DMS53 (cell line): ENCODE measurements around the gene SRA1.
"Not testable (repeated sequence)": the region's sequence is repeated elsewhere in the genome, so short reads cannot be mapped to it uniquely, and the experiment has no call there.

Experiments used
- DNase-seq: peaks from one replicate; lab custom pipeline; 2025; lab: John Stamatoyannopoulos, UW

SRA1 gene

DNA sequence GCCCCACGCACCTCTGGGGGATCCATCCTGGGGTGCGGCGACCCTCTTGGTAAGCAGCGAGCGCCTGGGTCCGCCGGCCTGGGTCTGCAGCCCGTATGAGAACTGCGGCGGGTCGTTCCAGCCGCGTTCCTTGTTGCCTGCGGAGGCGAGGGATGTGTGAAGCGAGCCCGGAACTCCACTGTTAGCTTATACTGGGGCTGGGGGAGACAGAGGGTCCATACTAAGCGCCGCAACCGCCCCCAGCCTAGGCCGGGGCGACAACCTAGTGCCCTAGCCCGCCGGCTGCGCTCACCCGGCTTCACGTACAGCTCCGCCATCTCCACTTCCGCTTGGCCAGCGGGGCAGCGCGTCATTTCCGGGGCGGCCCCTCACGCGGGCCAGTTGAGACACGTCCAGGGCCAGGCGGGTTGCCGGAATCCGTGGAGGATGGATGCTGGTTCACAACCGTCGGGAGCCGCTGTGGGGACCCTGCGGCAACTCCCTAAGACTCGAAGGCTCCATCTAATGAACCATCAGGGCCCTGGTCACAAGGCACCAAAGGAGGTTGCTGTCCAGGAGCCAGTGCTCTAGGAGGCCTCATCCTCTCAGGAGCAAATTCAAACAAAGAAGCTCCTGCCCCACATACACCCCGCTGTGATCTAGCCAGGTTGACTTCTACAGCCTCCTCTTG, at the start of gene SRA1:
SRA1 (minus strand) TSS at position 338 of the 670 bp plus-strand sequence; CDS start at position 317, 21 bp downstream.
- peak; percentile 97 for DNase-seq

GRCh38 chr5:140607031-140607430, 49.8 kb upstream of the SRA1 start:
- no peak for DNase-seq

DNA sequence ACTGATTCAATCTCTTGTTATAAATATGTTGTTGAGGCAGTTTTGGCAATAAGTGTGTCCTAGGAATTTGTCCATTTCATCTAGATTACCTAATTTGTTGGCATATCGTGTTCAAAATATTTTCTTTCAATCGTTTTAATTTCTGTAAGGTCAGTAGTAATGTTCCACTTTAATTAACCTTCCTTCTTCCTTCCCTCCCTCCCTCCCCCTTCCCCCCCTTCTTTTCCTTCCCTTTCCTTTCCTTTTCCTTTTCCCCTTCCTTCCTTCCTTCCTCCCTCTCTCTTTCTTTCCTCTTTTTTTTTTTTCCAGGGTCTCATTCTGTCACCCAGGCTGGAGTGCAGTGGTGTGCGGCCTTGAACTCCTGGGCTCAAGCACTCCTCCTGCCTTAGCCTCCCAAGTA, 48.6 kb upstream of the SRA1 start:
- no peak for DNase-seq

- no peak for DNase-seq
Observed at GRCh38 chr5:140603734-140604133, 46.5 kb upstream of the SRA1 start.

GRCh38 chr5:140603446-140603698, 46.1 kb upstream of the SRA1 start:
- not testable (repeated sequence) for DNase-seq

GRCh38 chr5:140602147-140602546, 44.9 kb upstream of the SRA1 start:
- no peak for DNase-seq

GRCh38 chr5:140600096-140600495, 42.8 kb upstream of the SRA1 start:
- no peak for DNase-seq

DNA sequence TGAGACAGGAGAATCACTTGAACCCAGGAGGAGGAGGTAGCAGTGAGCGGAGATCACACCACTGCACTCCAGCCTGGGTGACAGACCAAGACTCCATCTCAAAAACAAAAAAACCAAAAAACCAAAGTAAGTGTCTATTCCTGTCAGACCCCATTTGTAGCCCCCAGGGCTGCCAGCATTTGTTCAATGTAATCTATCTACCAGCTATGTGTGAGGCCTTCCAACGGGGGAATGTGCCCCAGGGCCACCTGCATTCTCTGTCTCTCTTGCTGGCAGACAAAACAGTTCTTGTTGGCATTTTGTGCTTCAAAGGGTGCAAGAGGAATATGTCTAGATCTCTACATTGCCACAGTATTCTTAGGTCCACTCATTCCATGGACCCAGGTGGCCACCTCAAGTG, 41.6 kb upstream of the SRA1 start:
- no peak for DNase-seq

DNA sequence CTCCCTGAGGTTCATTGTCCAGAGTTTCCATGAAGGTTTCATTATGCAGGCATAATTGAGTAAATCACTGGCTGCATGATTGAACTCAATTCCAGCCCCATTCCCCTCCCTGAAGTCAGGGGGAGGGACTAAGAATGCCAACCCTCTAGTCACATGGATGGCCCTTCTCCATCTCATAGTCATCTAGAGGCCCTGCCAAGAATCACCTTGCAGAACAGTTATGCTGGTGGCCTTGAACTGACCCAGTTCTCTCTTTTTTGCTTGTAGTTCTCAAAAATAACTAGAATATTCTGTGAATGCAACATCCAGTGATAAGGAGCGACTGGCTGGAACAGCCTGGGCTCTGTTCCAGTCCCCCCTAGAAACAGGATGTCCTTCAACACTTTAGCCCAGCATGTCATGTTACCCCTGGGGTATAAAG, 39.1 kb upstream of the SRA1 start:
- no peak for DNase-seq

- DNase-seq, result peak; percentile 11
Observed at GRCh38 chr5:140595538-140596300, 38.4 kb upstream of the SRA1 start.

DNA sequence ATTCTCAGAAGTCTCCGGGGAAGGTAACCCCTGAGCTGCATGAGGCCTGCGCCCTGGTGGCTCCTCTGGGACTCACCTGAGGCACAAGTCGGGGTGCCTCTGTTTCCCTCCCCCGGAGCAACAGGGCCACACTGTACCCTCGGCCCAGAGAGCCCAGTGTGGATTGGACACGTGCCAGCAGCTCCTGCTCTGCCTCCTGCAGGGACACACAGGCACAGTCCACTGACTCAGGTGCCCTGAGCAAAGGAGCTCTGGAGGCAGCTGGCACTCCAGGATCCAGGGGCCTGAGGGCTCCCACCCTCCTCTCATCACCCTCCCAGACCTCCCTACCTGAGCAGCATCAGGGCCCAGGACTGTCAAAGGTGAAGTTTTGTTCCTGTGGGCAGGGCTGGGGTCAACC, 36.9 kb upstream of the SRA1 start:
- peak; percentile 25 for DNase-seq

DNA sequence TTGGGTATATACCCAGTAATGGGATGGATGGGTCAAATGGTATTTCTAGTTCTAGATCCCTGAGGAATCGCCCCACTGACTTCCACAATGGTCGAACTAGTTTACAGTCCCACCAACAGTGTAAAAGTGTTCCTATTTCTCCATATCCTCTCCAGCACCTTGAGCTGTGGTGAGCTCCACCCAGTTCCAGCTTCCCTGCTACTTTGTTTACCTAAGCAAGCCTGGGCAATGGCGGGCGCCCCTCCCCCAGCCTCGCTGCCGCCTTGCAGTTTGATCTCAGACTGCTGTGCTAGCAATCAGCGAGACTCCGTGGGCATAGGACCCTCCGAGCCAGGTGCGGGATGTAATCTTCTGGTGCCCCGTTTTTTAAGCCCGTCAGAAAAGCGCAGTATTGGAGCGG, 35.8 kb upstream of the SRA1 start:
- DNase-seq, result peak; percentile 59

GRCh38 chr5:140591747-140592372, 34.6 kb upstream of the SRA1 start:
- DNase-seq, result peak; percentile 23

DNA sequence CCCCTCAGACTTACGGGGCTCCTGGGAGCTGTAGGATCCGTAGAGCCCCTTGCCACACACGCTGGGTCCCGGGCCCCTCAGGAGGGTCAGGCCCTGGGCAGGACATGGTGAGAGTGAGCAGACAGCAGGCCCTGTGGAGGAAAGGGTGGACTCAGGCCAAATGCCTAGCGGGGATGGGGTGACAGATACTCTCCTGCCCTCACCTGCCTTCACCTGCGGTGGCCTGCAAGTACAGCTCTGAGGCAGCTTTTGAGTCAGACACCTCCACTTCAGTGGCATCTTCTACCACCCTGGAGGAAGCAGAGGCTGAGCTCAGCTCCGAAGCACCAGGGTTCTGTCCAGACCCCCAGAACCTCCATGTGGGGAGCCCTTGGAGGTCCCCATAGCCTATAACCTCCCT, 33.6 kb upstream of the SRA1 start:
- DNase-seq, result no peak

DNA sequence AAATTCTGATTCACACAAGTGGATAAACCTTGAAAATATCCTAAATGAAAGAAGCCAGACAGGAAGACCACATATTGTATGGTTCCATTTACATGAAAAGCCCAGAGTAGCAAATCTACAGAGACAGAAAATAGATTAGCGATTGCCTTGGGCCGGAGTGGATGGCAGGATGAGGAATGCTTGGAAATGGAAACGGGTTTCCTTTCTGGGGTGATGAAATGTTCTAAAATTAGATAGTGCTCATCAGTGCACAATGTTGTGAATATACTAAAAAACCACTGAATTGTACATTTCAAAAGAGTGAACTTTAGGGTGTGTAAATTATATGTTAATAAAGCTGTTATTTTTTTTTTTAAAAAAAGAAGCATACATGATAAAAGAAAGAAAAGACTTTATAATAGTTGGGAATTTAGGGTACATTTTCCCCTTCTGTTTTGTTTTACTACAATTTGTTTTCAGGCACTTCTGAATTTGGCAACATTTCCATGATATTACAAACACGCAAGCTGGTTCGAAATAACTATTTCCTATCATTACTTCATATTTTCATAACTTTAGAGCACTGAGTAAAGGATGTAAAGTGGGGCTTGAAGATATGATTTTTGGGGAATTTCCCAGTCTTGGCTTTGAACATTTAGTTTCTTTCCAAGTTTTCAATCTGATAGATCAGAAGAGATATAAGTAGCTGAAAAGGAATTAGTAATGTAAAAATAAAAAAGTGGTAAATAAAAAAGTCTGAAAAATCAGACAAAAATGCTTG, 31.2 kb upstream of the SRA1 start:
- no peak for DNase-seq

DNA sequence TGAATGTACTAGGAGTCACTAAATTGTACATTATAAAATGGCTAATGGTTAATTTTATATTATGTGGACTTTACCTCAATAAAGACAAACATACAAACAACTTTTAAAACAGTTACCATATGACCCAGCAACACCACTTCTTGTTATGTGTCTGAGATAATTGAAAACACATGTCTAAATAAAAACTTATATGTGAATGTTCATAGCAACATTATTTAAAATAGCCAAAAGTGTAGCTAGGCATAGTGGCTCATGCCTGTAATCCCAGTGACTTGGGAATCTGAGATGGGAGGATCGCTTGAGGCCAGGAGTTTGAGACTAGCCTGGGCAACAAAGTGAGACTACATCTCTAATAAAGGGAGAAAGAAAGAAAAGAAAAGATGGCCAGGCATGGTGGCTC, 30.2 kb upstream of the SRA1 start:
- no peak for DNase-seq

- not testable (repeated sequence) for DNase-seq
Observed at GRCh38 chr5:140579188-140579747, 22.0 kb upstream of the SRA1 start.

DNA sequence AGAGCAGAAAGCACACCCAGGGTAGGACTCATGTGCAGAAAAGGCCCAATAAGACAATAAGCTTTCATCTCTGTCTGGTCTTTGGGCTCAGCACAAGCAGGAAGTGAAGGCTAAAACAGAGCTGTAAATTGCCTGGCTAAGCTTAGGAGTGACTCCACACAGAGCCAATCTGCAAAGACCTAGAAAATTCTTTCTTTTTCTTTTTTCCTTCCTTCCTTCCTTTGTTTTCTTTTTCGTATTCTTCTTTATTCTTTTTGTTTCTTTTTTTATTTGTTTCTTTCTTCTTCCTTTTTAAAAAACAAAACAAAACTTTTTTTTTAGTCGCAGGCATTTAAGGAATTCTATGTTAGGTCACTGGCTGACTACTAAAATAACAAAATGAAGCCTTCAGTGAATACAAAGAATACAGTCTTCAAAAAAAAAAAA, 19.5 kb upstream of the SRA1 start:
- peak; percentile 34 for DNase-seq

DNA sequence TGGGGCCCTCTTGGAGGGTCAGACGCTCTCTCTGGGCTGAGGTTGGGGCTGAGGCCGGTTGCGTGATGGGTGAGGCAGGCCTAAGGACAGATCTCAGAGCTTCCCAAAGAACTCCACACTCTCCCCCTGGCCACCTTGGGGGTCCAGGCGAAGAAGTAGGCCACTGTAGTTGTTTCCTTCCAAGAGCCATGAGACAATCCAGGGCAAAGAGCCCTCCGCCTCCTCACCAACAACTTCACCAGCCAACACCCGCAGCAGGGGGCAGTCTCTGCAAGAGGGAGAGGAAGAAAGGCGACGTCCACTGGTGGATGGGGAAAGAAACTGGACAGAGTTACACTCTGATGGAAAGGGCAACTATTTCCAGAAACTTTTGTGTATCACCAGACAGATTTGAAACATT, 18.0 kb upstream of the SRA1 start:
- DNase-seq, result peak; percentile 48

- DNase-seq, result no peak
Observed at GRCh38 chr5:140574165-140574564, 16.9 kb upstream of the SRA1 start.

- no peak for DNase-seq
Observed at GRCh38 chr5:140573683-140574082, 16.4 kb upstream of the SRA1 start.

GRCh38 chr5:140571105-140571504, 13.8 kb upstream of the SRA1 start:
- DNase-seq, result no peak
